B cell (primary cell): ENCODE results near the gene JMJD1C. TPM values are rescaled to one million over a fixed set of nuclear protein-coding genes. Genes with fewer than 3 reads are reported as not detected.

ENCODE experiments used
- ATAC-seq: fragments of 200-7000 bp; cut with Tn5 transposase; one replicate; pipeline ENCODE4 v1.10.0; 2021; ENCODE audit warnings: low read depth, mild to moderate bottlenecking, moderate number of reproducible peaks, moderate library complexity
- CTCF ChIA-PET: fragments of 350-600 bp; sonication (Branson Sonifier 250); formaldehyde crosslinking; loops from one replicate; lab custom pipeline; 2021; ENCODE audit warnings: antibody characterized with exemption, inconsistent platforms; lab: Charles Lee
- POLR2A ChIA-PET: fragments of 350-600 bp; sonication (Branson Sonifier 250); formaldehyde crosslinking; loops from one replicate; lab custom pipeline; 2021; ENCODE audit warnings: antibody characterized with exemption; lab: Charles Lee
- DNase-seq: peaks from one replicate; pipeline ENCODE4 v3.0.0; 2013
- H2AFZ ChIP-seq: 2 replicates; pipeline ENCODE4 v1.6.1; 2012; ENCODE audit warnings: mild to moderate bottlenecking, low read depth, low read length; ENCODE audit not compliant: insufficient read depth, poor library complexity, severe bottlenecking
- H3K27ac ChIP-seq, 2 donors: 1 replicate in 1 of 2; 2 replicates in 1 of 2; pipeline ENCODE4 v1.5.1; 2012 to 2013; ENCODE audit warnings: low read length in 2 of 2, mild to moderate bottlenecking in 2 of 2, moderate library complexity in 1 of 2
- H3K27me3 ChIP-seq, 4 experiments: fragments of 200-600 bp in 1 of 4; sonication (generic) in 1 of 4; replicated peaks in 1 of 4; 1 replicate in 2 of 4; 2 replicates in 2 of 4; pipeline versions ENCODE4 v1.6.1 to v1.7.0; 2013 to 2016; ENCODE audit warnings: low read length in 3 of 4, mild to moderate bottlenecking in 2 of 4, mixed read lengths in 1 of 4, moderate library complexity in 1 of 4; ENCODE audit not compliant: insufficient read depth in 4 of 4, control insufficient read depth in 3 of 4; ENCODE audit errors: control extremely low read depth in 1 of 4
- H3K36me3 ChIP-seq, 2 experiments: replicated peaks in 1 of 2; 1 replicate in 1 of 2; 2 replicates in 1 of 2; pipeline versions ENCODE4 v1.6.1 to v1.7.1; 2013; ENCODE audit warnings: low read length in 1 of 2; ENCODE audit not compliant: insufficient read depth in 2 of 2, control insufficient read depth in 1 of 2; ENCODE audit errors: control extremely low read depth in 1 of 2, extremely low read depth in 1 of 2
- H3K4me1 ChIP-seq, 2 donors: fragments of 200-600 bp in 1 of 2; sonication (generic) in 1 of 2; 1 replicate in 1 of 2; 2 replicates in 1 of 2; pipeline versions ENCODE4 v1.5.1 to v1.6.1; 2013 to 2017; ENCODE audit warnings: low read length in 2 of 2; ENCODE audit not compliant: control insufficient read depth in 2 of 2, insufficient read depth in 2 of 2
- H3K4me2 ChIP-seq: replicated peaks from 2 replicates; pipeline ENCODE3; 2012; ENCODE audit warnings: mild to moderate bottlenecking, low read depth, low read length; ENCODE audit not compliant: poor library complexity, severe bottlenecking
- H3K4me3 ChIP-seq, 5 experiments: fragments of 200-600 bp in 1 of 5; sonication (generic) in 1 of 5; 1 replicate in 3 of 5; 2 replicates in 2 of 5; pipeline versions ENCODE4 v1.5.1 to v1.7.0; 2011 to 2016; ENCODE audit warnings: low read length in 4 of 5, mild to moderate bottlenecking in 4 of 5, low read depth in 2 of 5, control low read depth in 1 of 5, moderate library complexity in 1 of 5; ENCODE audit not compliant: insufficient read depth in 1 of 5; ENCODE audit errors: control extremely low read depth in 1 of 5, extremely low read depth in 1 of 5
- H3K79me2 ChIP-seq: fragments of 200-600 bp; sonication (generic); one replicate; pipeline ENCODE4 v1.6.0; 2016; ENCODE audit warnings: low read length; ENCODE audit not compliant: control insufficient read depth, insufficient read depth
- H3K9ac ChIP-seq: fragments of 200-600 bp; sonication (generic); 2 replicates; pipeline ENCODE4 v1.6.1; 2017; ENCODE audit warnings: mild to moderate bottlenecking, low read length, moderate library complexity
- H3K9me3 ChIP-seq, 3 donors: one replicate each; pipeline versions ENCODE4 v1.6.1 to v1.7.1; 2013; ENCODE audit warnings: low read length in 2 of 3; ENCODE audit not compliant: control insufficient read depth in 2 of 3, insufficient read depth in 1 of 3; ENCODE audit errors: control extremely low read depth in 1 of 3
- H4K20me1 ChIP-seq: 2 replicates; pipeline ENCODE4 v1.6.0; 2012; ENCODE audit warnings: mild to moderate bottlenecking, low read length; ENCODE audit not compliant: insufficient read depth, control insufficient read depth, poor library complexity, severe bottlenecking
- H3K27ac Mint-ChIP-seq: one replicate; pipeline ENCODE4 v1.8.0; 2021; ENCODE audit warnings: mixed read lengths
- H3K27me3 Mint-ChIP-seq: one replicate; pipeline ENCODE4 v1.8.0; 2021; ENCODE audit warnings: mixed read lengths
- H3K4me1 Mint-ChIP-seq: one replicate; pipeline ENCODE4 v1.8.0; 2021; ENCODE audit warnings: mixed read lengths
- H3K4me3 Mint-ChIP-seq: one replicate; pipeline ENCODE4 v1.8.0; 2021; ENCODE audit warnings: mixed read lengths
- H3K9me3 Mint-ChIP-seq: one replicate; pipeline ENCODE4 v1.8.0; 2022; ENCODE audit warnings: mixed read lengths; ENCODE audit not compliant: insufficient read depth
- EZH2 ChIP-seq: IDR thresholded peaks from 2 replicates; pipeline ENCODE4 v1.6.1; 2012; ENCODE audit warnings: borderline replicate concordance, low read depth, mild to moderate bottlenecking, moderate library complexity, low read length; ENCODE audit not compliant: insufficient read depth, poor library complexity, severe bottlenecking
- WGBS: methylation state at CpG from one replicate; pipeline ENCODE4 v1.1.5; 2013; ENCODE audit warnings: missing lambda C conversion rate; ENCODE audit not compliant: insufficient coverage; 5-methylcytosine and 5-hydroxymethylcytosine counted together
- intact Hi-C: fragments of 100-400 bp; cut with micrococcal nuclease; formaldehyde crosslinking; loops from one replicate; pipeline ENCODE4 v1.10.0; 2022
- polyA plus RNA-seq: library from polyadenylated mRNA; depleted of rRNA; stranded (reverse); fragments of >200 nt; gene quantifications from 2 replicates; pipeline ENCODE4 v1.2.3, GENCODE V29; 2012
- total RNA-seq, 2 donors: library from RNA; stranded (reverse); fragments of 120-200 nt in 1 of 2; gene quantifications; 1 replicate in 1 of 2; 2 replicates in 1 of 2; pipeline versions ENCODE4 v1.2.3 to v1.2.4, GENCODE V29; 2013 to 2022
- TF ChIP-seq, protein P1 (sequence below): fragments of 200-600 bp; IDR thresholded peaks from one replicate; pipeline ENCODE4 v1.8.0; 2022; ENCODE audit warnings: antibody characterized with exemption, mild to moderate bottlenecking

The JMJD1C gene
- total and polyA plus RNA-seq, 2 donors (not counting 1 experiment from before 2014, with no cell fraction given): 81.8 to 235 TPM

DNA sequence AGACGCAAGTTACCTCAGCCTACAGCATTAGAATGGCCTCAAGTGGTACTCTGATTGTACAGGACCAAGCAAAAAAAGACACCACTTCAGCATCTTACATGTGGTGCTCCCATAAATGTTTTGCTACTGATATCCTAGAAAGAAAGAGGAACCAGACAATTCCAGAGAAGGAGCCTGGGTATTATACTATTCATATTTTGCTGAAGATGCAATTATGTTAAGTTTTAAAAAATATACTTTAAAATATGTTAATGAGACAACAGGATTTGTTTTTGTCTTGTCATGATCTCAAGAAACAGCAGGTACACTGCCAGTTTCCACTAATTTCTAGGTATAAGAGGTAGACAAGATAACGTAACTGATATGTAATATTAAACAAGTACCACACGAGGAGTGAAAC, 92.6 kb downstream of the JMJD1C start:
- intact Hi-C loops: loop anchor here (5.0 kb wide), 1 partner anchor 34 kb away; no protein-coding TSS in a partner anchor
- Histone ChIP-seq H3K27me3 (no peaks in the 10 kb centered on the region), H3K9me3 (no peaks in the 10 kb centered on the region), H3K4me2 (no peak overlapping the region), H3K27ac (no peak overlapping the region), H3K9ac (no peak overlapping the region), H4K20me1 (no peaks in the 10 kb centered on the region), H3K79me2 (peaks cover 48% of the 10 kb centered on the region), H3K4me3 (no peak overlapping the region), H3K4me1 (peaks cover 8 to 11% of the 10 kb centered on the region in 2 donors), H3K36me3 (no peaks in the 10 kb centered on the region), H2AFZ (no peak overlapping the region)
- DNase-seq: no peak
- H3K4me1 Mint-ChIP-seq: peaks cover 20% of the 10 kb centered on the region
- no CpG with 5 or more reads among the region's 3 CpGs for WGBS
- H3K27ac Mint-ChIP-seq: no peak overlapping the region
- no peak overlapping the region for H3K4me3 Mint-ChIP-seq
- no peak for ATAC-seq
- no peaks in the 10 kb centered on the region for H3K27me3 Mint-ChIP-seq
- POLR2A ChIA-PET: no interaction called here
- no peaks in the 10 kb centered on the region for H3K9me3 Mint-ChIP-seq
- TF ChIP-seq, protein P1, sequence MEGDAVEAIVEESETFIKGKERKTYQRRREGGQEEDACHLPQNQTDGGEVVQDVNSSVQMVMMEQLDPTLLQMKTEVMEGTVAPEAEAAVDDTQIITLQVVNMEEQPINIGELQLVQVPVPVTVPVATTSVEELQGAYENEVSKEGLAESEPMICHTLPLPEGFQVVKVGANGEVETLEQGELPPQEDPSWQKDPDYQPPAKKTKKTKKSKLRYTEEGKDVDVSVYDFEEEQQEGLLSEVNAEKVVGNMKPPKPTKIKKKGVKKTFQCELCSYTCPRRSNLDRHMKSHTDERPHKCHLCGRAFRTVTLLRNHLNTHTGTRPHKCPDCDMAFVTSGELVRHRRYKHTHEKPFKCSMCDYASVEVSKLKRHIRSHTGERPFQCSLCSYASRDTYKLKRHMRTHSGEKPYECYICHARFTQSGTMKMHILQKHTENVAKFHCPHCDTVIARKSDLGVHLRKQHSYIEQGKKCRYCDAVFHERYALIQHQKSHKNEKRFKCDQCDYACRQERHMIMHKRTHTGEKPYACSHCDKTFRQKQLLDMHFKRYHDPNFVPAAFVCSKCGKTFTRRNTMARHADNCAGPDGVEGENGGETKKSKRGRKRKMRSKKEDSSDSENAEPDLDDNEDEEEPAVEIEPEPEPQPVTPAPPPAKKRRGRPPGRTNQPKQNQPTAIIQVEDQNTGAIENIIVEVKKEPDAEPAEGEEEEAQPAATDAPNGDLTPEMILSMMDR: no peak
- no peak for TF ChIP-seq EZH2
- CTCF ChIA-PET: no interaction called here

DNA sequence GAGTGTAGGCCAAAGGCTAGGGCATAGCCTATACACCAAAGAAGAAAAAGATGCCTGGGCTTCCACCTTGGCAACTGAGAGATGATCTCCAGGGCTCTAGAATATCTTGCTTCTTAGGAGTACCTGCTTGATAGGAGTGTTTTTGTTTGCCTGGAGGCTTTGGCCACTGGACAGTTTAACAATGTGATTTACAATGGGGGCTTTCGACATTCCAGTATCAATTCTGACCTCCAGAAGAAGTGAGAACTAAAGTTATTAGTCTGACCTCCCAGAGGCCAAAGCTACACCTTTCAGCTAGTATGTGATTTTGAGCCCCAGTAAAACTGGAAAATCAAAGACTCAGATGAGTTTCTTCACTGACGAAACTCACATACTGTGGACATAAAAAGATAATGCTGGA, 96.1 kb downstream of the JMJD1C start:
- 100% methylated on average over 1 of the region's 2 CpGs for WGBS
- Histone ChIP-seq H3K4me1 (no peaks in the 10 kb centered on the region), H3K9me3 (no peaks in the 10 kb centered on the region), H2AFZ (no peak overlapping the region), H3K79me2 (peaks cover 43% of the 10 kb centered on the region), H3K36me3 (no peaks in the 10 kb centered on the region), H3K9ac (no peak overlapping the region), H3K27ac (no peak overlapping the region), H3K27me3 (no peaks in the 10 kb centered on the region), H4K20me1 (no peaks in the 10 kb centered on the region), H3K4me3 (no peak overlapping the region), H3K4me2 (no peak overlapping the region)
- CTCF ChIA-PET: no interaction called here
- ATAC-seq (no peak), DNase-seq (no peak)
- POLR2A ChIA-PET: no interaction called here
- Mint-ChIP-seq H3K27me3 (no peaks in the 10 kb centered on the region), H3K4me1 (peaks cover 8% of the 10 kb centered on the region), H3K4me3 (no peak overlapping the region), H3K9me3 (no peaks in the 10 kb centered on the region), H3K27ac (no peak overlapping the region)
- no peak for TF ChIP-seq EZH2
- TF ChIP-seq, protein P1: no peak
- intact Hi-C loops: loop anchor here (5.0 kb wide), 1 partner anchor 38 kb away; no protein-coding TSS in a partner anchor
